Activated CD4-positive, alpha-beta T cell treated with anti-CD3 and anti-CD28 coated beads, Interleukin-2, Interleukin-4, amounts not matched to agents 100 ng/mL and 50 ng/mL, durations not matched to agents 16 hours and 8 hours (primary cell): ENCODE data around the gene RELL2.
"Not testable (repeated sequence)": the region's sequence is repeated elsewhere in the genome, so short reads cannot be mapped to it uniquely, and the experiment has no call there.

Experiments
- DNase-seq: peaks from one replicate; pipeline ENCODE4 v3.0.0-alpha.2; 2020; ENCODE audit warnings: low spot score

The RELL2 gene

GRCh38 chr5:141636413-141637122 is at the start of gene RELL2, which contains the start of gene HDAC3:
Gene RELL2, plus strand, starts transcription at chr5:141636997. Its CDS starts 1,229 bp downstream, at chr5:141638226.
Gene HDAC3, minus strand, starts transcription at chr5:141636849. Its CDS starts 59 bp downstream, at chr5:141636790.
- DNase-seq: peak; percentile 95

GRCh38 chr5:141590127-141590526 is 46.7 kb upstream of the RELL2 start:
- DNase-seq: no peak

GRCh38 chr5:141596867-141597266 is 39.9 kb upstream of the RELL2 start:
- DNase-seq: no peak

GRCh38 chr5:141597394-141597793 is 39.4 kb upstream of the RELL2 start:
- DNase-seq: no peak

GRCh38 chr5:141597814-141598213 is 39.0 kb upstream of the RELL2 start:
- no peak for DNase-seq

- DNase-seq: no peak
Measured at GRCh38 chr5:141598391-141599345, 38.1 kb upstream of the RELL2 start.

- DNase-seq: no peak
Measured at GRCh38 chr5:141602606-141603005, 34.2 kb upstream of the RELL2 start.

GRCh38 chr5:141603923-141604717 is 32.7 kb upstream of the RELL2 start:
- DNase-seq: peak; percentile 50

GRCh38 chr5:141605523-141606277 is 31.1 kb upstream of the RELL2 start:
- peak; percentile 90 for DNase-seq

- no peak for DNase-seq
Measured at GRCh38 chr5:141608046-141608445, 28.8 kb upstream of the RELL2 start.

GRCh38 chr5:141608557-141608956 is 28.2 kb upstream of the RELL2 start:
- DNase-seq: no peak

GRCh38 chr5:141609044-141609443 is 27.8 kb upstream of the RELL2 start:
- no peak for DNase-seq

GRCh38 chr5:141609921-141610320 is 26.9 kb upstream of the RELL2 start:
- not testable (repeated sequence) for DNase-seq

- no peak for DNase-seq
Measured at GRCh38 chr5:141611289-141611688, 25.5 kb upstream of the RELL2 start.

GRCh38 chr5:141613344-141613743 is 23.5 kb upstream of the RELL2 start:
- no peak for DNase-seq

GRCh38 chr5:141615991-141616720 is 20.6 kb upstream of the RELL2 start:
- DNase-seq: no peak

GRCh38 chr5:141617128-141617527 is 19.7 kb upstream of the RELL2 start:
- DNase-seq: no peak

GRCh38 chr5:141617682-141618029 is 19.1 kb upstream of the RELL2 start:
- DNase-seq: no peak

GRCh38 chr5:141618030-141618803 is 18.6 kb upstream of the RELL2 start:
- DNase-seq: peak; percentile 64
